Hepatocyte (in vitro differentiated cells): ENCODE measurements around the gene FAM131C.

ENCODE experiments used
- CTCF ChIP-seq: fragments of 200-600 bp; sonication (generic); IDR thresholded peaks from 2 replicates; pipeline ENCODE4 v1.5.1; 2016; ENCODE audit warnings: antibody characterized with exemption, mild to moderate bottlenecking; ENCODE audit not compliant: poor library complexity
- EZH2 ChIP-seq: fragments of 200-600 bp; sonication (generic); IDR thresholded peaks from 2 replicates; pipeline ENCODE4 v1.6.1; 2016; ENCODE audit warnings: antibody characterized with exemption, mild to moderate bottlenecking, borderline replicate concordance
- EZH2phosphoT487 ChIP-seq: fragments of 200-600 bp; sonication (generic); IDR thresholded peaks from one replicate; pipeline ENCODE4 v1.6.1; 2018; ENCODE audit warnings: antibody characterized with exemption, mild to moderate bottlenecking, low read depth, moderate library complexity; ENCODE audit not compliant: unreplicated experiment, severe bottlenecking

DNA sequence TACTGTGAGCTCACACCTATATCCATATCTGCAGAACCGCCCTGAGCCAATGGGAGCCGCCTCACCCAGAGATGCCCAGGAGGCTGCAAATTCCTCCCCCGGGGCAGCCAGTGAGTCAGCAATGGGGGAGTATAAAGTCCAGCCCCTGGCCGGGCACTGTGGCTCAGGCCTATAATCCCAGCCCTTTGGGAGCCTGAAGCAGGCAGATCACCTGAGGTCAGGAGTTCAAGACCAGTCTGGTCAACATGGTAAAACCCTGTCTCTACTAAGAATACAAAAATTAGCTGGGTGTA, 34.9 kb downstream of the FAM131C start:
- TF ChIP-seq EZH2 (no peak), CTCF (no peak), EZH2phosphoT487 (no peak)
